Bone marrow (tissue), 2 donors: ENCODE data around the gene PYCR2.
"Not testable (repeated sequence)": the region's sequence is repeated elsewhere in the genome, so short reads cannot be mapped to it uniquely, and the experiment has no call there.

ENCODE experiments used
- DNase-seq, 2 donors: peaks; one replicate each; lab custom pipeline; 2025; lab: John Stamatoyannopoulos, UW

PYCR2 gene

GRCh38 chr1:225890346-225891228 is 33.5 kb downstream of the PYCR2 start:
- no peak for DNase-seq

- no peak for DNase-seq
Measured at GRCh38 chr1:225889743-225890142, 34.3 kb downstream of the PYCR2 start.

- DNase-seq, result no peak
Measured at GRCh38 chr1:225888898-225889601, 35.0 kb downstream of the PYCR2 start, which contains the start of gene LEFTY1. TSS of gene LEFTY1 (minus strand) at chr1:225889146. CDS start at chr1:225889066, 80 bp downstream.

GRCh38 chr1:225888289-225888897 is 35.7 kb downstream of the PYCR2 start:
- no peak for DNase-seq

GRCh38 chr1:225887554-225888288 is 36.3 kb downstream of the PYCR2 start:
- DNase-seq, result not testable (repeated sequence)

- DNase-seq, result no peak
Measured at GRCh38 chr1:225887030-225887314, 37.1 kb downstream of the PYCR2 start.

GRCh38 chr1:225886159-225887029 is 37.7 kb downstream of the PYCR2 start:
- no peak for DNase-seq

GRCh38 chr1:225885336-225885735 is 38.7 kb downstream of the PYCR2 start:
- DNase-seq, result no peak

GRCh38 chr1:225883616-225884265 is 40.3 kb downstream of the PYCR2 start:
- no peak for DNase-seq

- peak; percentile 36 to 41 for DNase-seq
Measured at GRCh38 chr1:225882694-225883615, 41.1 kb downstream of the PYCR2 start.

GRCh38 chr1:225881959-225882693 is 41.9 kb downstream of the PYCR2 start, which contains the start of gene TMEM63A:
TSS of gene TMEM63A (minus strand) at chr1:225882380. CDS start at chr1:225877580, 4,800 bp downstream.
- DNase-seq, result peak; percentile 73 to 87

GRCh38 chr1:225881081-225881958 is 42.7 kb downstream of the PYCR2 start:
- peak; percentile 14 to 33 for DNase-seq

- DNase-seq, result no peak
Measured at GRCh38 chr1:225880636-225881035, 43.4 kb downstream of the PYCR2 start.

- DNase-seq, result no peak
Measured at GRCh38 chr1:225880222-225880588, 43.8 kb downstream of the PYCR2 start.

GRCh38 chr1:225879521-225880221 is 44.4 kb downstream of the PYCR2 start:
- DNase-seq, result peak in 1 of 2 donors; percentile 72

- no peak for DNase-seq
Measured at GRCh38 chr1:225878282-225878681, 45.8 kb downstream of the PYCR2 start.

GRCh38 chr1:225877580-225877979 is 46.5 kb downstream of the PYCR2 start:
- DNase-seq, result peak; percentile 2 to 26
